ENCODE results near the gene REEP1. TPM values are rescaled to one million over a fixed set of nuclear protein-coding genes. Genes with fewer than 3 reads are reported as not detected.

REEP1 gene
- total and polyA plus RNA-seq, 2 of the 8 experiments (the other 6 are each of a cell fraction or from before 2014, with no cell fraction given): 0.74 to 1.5 TPM

DNA sequence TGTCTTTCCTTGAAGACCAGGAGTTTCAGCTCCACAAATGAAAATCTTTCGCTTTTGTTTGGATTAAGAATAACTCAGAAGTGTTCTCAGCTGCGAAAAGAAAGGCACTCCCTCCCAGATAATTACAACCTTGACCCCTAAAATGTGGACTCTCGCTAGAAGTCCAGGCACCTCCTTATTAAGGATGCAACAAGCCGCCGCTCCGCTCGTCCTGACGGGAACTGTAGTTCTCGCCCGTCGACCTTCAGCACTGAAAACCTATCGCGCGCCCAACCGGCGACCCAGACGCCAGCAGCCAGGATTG, 142.7 kb downstream of the REEP1 start:
- H4K91ac ChIP-seq (replicated peaks; ENCODE audit: insufficient read length, low read length): no peak overlapping the region
- no peak overlapping the region for H2BK20ac ChIP-seq (ENCODE audit: low read length)
- CTCF ChIA-PET (ENCODE audit: partially characterized antibody): interaction anchor here (1.3 to 1.4 kb wide), 2 partner anchors 9 to 19 kb away, joined by 3 read pairs; no protein-coding TSS in a partner anchor
- H4K20me1 ChIP-seq (replicated peaks in 1 of 2; ENCODE audit: control insufficient read depth in 1 of 2, insufficient read depth in 2 of 2, low read length in 2 of 2): peaks cover 0 to 2% of the 10 kb centered on the region in 2 experiments
- peaks cover 7% of the 10 kb centered on the region; the same call in 1 of the 2 replicates for H3K79me1 ChIP-seq (ENCODE audit: low read depth, low read length)
- no peaks in the 10 kb centered on the region for H3K27me3 ChIP-seq (replicated peaks in 1 of 4; ENCODE audit: control insufficient read depth in 3 of 4, extremely low read depth in 1 of 4, insufficient read depth in 3 of 4, low read length in 3 of 4)
- no peak overlapping the region for H2BK15ac ChIP-seq (ENCODE audit: low read length)
- POLR2A ChIA-PET (ENCODE audit: partially characterized antibody): interaction anchor here (0.8 to 3.3 kb wide), 6 partner anchors 10 to 164 kb away, joined by 3 to 22 read pairs (median 4); partner anchors contain the start of genes POLR1A and PTCD3
- H3K14ac ChIP-seq (ENCODE audit: insufficient read length): no peak overlapping the region
- H3K4me2 ChIP-seq (ENCODE audit: insufficient read depth in 1 of 2, low read depth in 2 of 2, low read length in 2 of 2): peak overlapping the region; percentile 82 to 99
- peaks cover 4% of the 10 kb centered on the region for H3K23me2 ChIP-seq (ENCODE audit: low read depth, low read length)
- H2AFZ ChIP-seq (ENCODE audit: low read length): no peak overlapping the region
- H3K4ac ChIP-seq (replicated peaks; ENCODE audit: insufficient read length, low read depth, low read length): no peak overlapping the region
- H3K23ac ChIP-seq (ENCODE audit: insufficient read length): no peak overlapping the region
- peak in 1 of 2 experiments; percentile 87 for DNase-seq (ENCODE audit: low read depth in 1 of 2, low spot score in 2 of 2)
- peaks cover 25 to 52% of the 10 kb centered on the region in 2 experiments for H3K79me2 ChIP-seq (ENCODE audit: control insufficient read depth in 1 of 2, insufficient read depth in 2 of 2, low read length in 2 of 2)
- H3K18ac ChIP-seq (ENCODE audit: extremely low read depth, low read length): no peak overlapping the region
- no peaks in the 10 kb centered on the region for H3K9me3 ChIP-seq (ENCODE audit: insufficient read depth in 2 of 2, low read depth in 1 of 2, low read length in 1 of 2)
- no peak overlapping the region for H2BK120ac ChIP-seq (replicated peaks; ENCODE audit: low read depth, low read length)
- H3K4me3 ChIP-seq (ENCODE audit: extremely low read depth in 1 of 4, insufficient read depth in 2 of 4, low read depth in 3 of 4, low read length in 4 of 4): peak overlapping the region; percentile 64 to 96 (median 87)
- H3K4me1 ChIP-seq (replicated peaks in 1 of 4; ENCODE audit: control insufficient read depth in 3 of 4, insufficient read depth in 4 of 4, low read length in 3 of 4): peaks cover 0 to 4% (median under 1%) of the 10 kb centered on the region in 4 experiments; a peak in 1 of 7 replicates
- 0 out of 2 replicates have a peak overlapping the region, but pooled peaks have one; percentile 90 for H3K27ac ChIP-seq (ENCODE audit: low read depth, low read length)
- H2BK12ac ChIP-seq (ENCODE audit: low read depth, low read length): no peak overlapping the region
- WGBS, 2 experiments (ENCODE audit: extremely low coverage in 1 of 2, insufficient coverage in 1 of 2, insufficient read length in 1 of 2, insufficient replicate concordance in 2 of 2, low coverage in 1 of 2, low lambda C conversion rate in 2 of 2, missing lambda C conversion rate in 1 of 2): 1% methylated on average over 17 of the region's 17 CpGs; no CpG with 5 or more reads in 1 of the 2 experiments
- TF ChIP-seq SIX5 (IDR thresholded peaks at IDR 0.05; ENCODE audit: low read depth, low read length) (peak; percentile 50; the same call in 1 of the 2 replicates), SP4 (IDR thresholded peaks at IDR 0.05; ENCODE audit: low read length) (no peak), CHD2 (IDR thresholded peaks at IDR 0.05; ENCODE audit: low read length) (peak; percentile 38; the same call in 1 of the 2 replicates), CREB1 (IDR thresholded peaks at IDR 0.05) (0 out of 2 replicates have a peak, but pooled peaks have one; percentile 49), YY1 (IDR thresholded peaks at IDR 0.05; ENCODE audit: low read depth, low read length) (peak; percentile 21; the same call in 1 of the 2 replicates)
- H2AK5ac ChIP-seq (ENCODE audit: low read depth, low read length): no peak overlapping the region
- no peak for FAIRE-seq
- no peak overlapping the region for H4K5ac ChIP-seq (ENCODE audit: insufficient read length, low read depth, low read length)
- H2BK5ac ChIP-seq (ENCODE audit: low read depth, low read length): 0 out of 2 replicates have a peak overlapping the region, but pooled peaks have one; percentile 93
- H4K8ac ChIP-seq (ENCODE audit: extremely low read depth, insufficient read depth, low read length): no peak overlapping the region
- peak overlapping the region in 3 of 4 experiments; percentile 45 to 90 (median 88); a peak in 6 of 7 replicates for H3K9ac ChIP-seq (replicated peaks in 1 of 4; ENCODE audit: extremely low read depth in 1 of 4, low read depth in 3 of 4, low read length in 3 of 4)
- H3K56ac ChIP-seq (replicated peaks; ENCODE audit: insufficient read length, low read depth, low read length): no peak overlapping the region
- H3K36me3 ChIP-seq (ENCODE audit: control insufficient read depth in 2 of 4, insufficient read depth in 4 of 4, low read length in 3 of 4): peaks cover 0 to 4% (median 2%) of the 10 kb centered on the region in 4 experiments; a peak in 1 of 8 replicates

Data from H1 (cell line).